GM19351 (cell line): Measurements from ENCODE around the gene PIP4K2C.

Experiments
- ATAC-seq: cut with Tn5 transposase; IDR thresholded peaks from one replicate; pipeline ENCODE4 v1.9.1; 2021; ENCODE audit warnings: mild to moderate bottlenecking, moderate library complexity; ENCODE audit not compliant: unreplicated experiment

PIP4K2C gene

GRCh38 chr12:57590864-57591781 is at the start of gene PIP4K2C:
PIP4K2C (plus strand) TSS chr12:57591192; CDS start chr12:57591290, 98 bp downstream.
- ATAC-seq, result peak; percentile 95

GRCh38 chr12:57541717-57542116 is 49.3 kb upstream of the PIP4K2C start:
- ATAC-seq, result no peak

- no peak for ATAC-seq
Measured at GRCh38 chr12:57543581-57543980, 47.4 kb upstream of the PIP4K2C start.

- no peak for ATAC-seq
Measured at GRCh38 chr12:57545809-57546437, 45.1 kb upstream of the PIP4K2C start.

GRCh38 chr12:57546438-57547287 is 44.3 kb upstream of the PIP4K2C start, which contains the start of gene DCTN2:
DCTN2 (minus strand) TSS chr12:57547192; CDS start chr12:57547063, 129 bp downstream.
- ATAC-seq, result peak; percentile 96

GRCh38 chr12:57547288-57548012 is 43.5 kb upstream of the PIP4K2C start:
- ATAC-seq, result no peak

GRCh38 chr12:57548013-57548315 is 43.0 kb upstream of the PIP4K2C start:
- ATAC-seq, result no peak

GRCh38 chr12:57548488-57548887 is 42.5 kb upstream of the PIP4K2C start:
- no peak for ATAC-seq

- no peak for ATAC-seq
Measured at GRCh38 chr12:57549203-57549908, 41.6 kb upstream of the PIP4K2C start.

GRCh38 chr12:57549909-57550640 is 40.9 kb upstream of the PIP4K2C start, which contains the start of gene KIF5A:
KIF5A (plus strand) TSS chr12:57550044; CDS start chr12:57550272, 228 bp downstream.
- ATAC-seq, result peak; percentile 51

GRCh38 chr12:57550641-57551549 is 40.1 kb upstream of the PIP4K2C start:
- ATAC-seq, result no peak

GRCh38 chr12:57551637-57552305 is 39.2 kb upstream of the PIP4K2C start:
- ATAC-seq, result no peak

GRCh38 chr12:57552306-57552651 is 38.7 kb upstream of the PIP4K2C start:
- no peak for ATAC-seq

GRCh38 chr12:57552835-57553313 is 38.1 kb upstream of the PIP4K2C start:
- ATAC-seq, result no peak

- no peak for ATAC-seq
Measured at GRCh38 chr12:57553343-57554202, 37.4 kb upstream of the PIP4K2C start.

- ATAC-seq, result no peak
Measured at GRCh38 chr12:57554453-57554852, 36.5 kb upstream of the PIP4K2C start.

GRCh38 chr12:57554897-57555296 is 36.1 kb upstream of the PIP4K2C start:
- ATAC-seq, result no peak
